ENCODE results near the gene NIPAL4.
"Not testable (repeated sequence)": the region's sequence is repeated elsewhere in the genome, so short reads cannot be mapped to it uniquely, and the experiment has no call there.

The NIPAL4 gene

DNA sequence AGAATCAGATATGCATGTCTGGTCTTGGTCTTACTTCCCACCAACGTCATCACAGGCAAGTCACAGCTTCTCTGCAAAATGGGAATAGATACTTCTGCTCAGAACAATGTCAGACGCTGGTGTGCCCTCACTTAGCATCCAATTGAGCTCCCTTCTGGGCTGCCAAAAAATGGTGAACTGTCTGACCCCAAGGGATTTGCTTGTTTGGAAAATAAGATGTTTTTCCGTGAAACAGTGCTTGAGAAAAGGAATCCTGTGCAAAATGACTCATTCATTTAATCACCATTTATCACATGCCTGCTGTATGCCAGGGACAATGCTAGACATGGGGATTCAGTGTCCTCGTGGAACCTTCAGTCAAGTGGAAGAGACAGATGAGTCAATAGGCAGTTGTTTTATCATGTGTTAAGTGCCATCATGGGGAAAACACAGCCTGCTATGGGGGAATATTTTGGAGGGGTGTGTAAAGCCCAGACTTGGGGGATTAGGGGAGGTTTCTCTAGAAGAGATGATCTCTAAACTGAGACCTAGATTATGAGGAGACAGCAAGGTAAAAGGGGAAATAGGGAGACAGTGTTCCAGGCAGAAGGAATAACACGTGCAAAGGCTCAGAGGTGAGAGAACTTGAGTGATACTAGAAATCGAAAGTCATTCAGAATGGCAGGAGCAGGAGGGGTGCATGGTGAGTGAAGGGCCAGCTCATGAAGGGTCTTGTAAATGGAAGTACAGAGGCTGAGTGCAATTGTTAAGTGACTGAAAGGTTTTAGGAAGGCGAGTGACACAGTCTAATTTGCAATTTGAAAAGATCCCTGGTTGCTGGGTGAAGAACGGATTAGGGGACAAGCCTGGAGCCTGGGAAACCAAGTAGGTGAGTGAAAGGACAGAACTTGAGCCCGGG lies 3.9 kb downstream of the NIPAL4 start:
- DNase-seq (ENCODE audit: low spot score), result no peak

DNA sequence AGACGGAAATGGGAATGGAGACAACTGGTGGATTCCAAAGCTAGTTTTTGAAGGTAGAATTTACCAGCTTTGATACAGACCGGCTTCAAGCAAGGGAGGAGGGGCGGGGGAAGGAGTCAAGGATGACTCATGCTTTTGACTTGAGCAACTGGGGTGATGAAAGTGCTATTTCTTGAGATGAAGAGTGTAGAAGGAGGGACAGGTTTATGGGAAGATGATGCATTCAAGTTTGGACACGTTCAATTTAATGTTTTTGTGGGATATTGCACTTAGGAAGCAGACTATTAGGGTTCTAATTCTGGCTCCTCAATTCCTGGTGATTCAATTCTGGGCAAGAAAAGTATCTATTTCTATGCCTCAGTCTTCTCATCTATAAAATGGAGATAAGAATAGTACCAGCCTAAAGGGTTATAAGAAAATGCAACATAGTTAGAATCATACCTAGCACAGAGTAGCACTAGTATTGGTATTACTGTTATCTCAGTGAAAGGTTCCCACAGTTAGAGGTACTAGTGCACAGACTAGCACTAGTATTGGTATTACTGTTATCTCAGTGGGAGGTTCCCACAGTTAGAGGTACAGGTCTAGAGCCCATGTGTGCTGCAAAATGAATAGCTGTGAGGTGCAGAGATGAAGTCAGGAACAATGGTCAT lies 4.6 kb downstream of the NIPAL4 start:
- DNase-seq (ENCODE audit: low spot score), result peak; percentile 88

DNA sequence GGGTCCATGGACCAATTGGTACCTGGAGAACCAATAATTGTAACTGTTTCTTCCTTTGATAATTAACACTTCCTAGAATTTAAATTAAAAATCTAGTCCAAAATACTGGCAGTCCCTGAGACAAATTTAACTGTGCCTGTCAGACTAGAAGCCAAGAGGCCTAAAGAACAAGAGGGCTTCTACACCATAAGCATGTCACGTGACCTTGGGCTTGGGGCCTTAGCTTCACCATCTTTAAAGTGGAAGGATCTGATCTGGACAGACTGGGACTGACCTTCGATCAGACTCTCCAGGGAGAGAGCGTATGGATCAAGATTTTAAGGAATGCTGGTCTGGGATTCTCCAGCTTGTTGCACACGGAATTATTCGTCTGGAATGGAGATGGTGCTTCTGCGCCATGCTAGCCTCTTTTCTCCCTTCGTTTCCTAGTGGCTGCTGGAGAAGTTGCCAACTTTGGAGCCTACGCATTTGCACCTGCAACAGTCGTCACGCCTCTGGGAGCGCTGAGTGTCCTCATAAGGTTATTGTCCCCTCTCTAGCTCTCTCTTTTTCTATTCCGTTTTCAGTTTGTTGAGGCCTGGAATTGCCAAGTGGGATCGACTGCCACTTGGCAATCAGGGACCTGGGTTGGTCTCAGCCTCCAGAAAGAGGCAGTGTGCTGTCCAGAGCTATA lies 8.4 kb downstream of the NIPAL4 start:
- no peak for DNase-seq (ENCODE audit: low spot score)

DNA sequence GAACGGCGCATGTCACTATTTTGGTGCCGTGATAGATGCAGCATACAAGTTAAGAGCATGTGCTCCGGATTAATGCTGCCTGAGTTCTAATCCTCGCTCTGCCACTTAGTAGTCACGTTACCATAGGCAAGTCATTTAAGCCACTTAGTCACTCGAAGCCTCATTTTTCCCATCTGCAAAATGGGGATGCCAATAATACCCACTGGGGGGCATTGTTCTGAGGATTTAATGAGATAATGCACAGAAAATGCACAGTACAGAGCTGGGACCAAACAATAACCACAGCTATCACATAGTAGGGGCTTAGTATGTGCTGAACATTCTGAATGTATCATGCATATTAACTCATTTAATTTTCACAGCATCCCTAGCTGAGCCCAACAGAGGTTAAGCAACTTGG lies 9.1 kb downstream of the NIPAL4 start:
- no peak for DNase-seq (ENCODE audit: low spot score)

DNA sequence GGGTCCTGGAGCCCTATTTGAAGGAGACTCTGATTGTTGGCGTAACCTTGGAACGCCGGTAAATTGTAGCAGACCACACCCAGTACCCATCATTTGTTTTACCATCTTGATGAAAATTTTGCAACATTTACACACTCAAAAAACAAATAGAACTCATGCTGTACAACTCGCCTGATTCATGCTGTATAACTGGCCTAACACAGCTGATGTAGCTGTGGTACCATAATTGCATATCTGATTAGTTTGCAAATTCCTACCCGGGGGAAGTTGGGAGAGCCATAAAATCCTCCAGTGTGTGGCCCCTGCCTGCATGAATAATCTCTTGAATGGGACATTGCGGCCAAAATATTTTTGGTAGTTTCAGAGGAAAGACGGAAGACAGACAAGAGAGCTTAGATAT lies 9.7 kb downstream of the NIPAL4 start:
- no peak for DNase-seq (ENCODE audit: low spot score)

DNA sequence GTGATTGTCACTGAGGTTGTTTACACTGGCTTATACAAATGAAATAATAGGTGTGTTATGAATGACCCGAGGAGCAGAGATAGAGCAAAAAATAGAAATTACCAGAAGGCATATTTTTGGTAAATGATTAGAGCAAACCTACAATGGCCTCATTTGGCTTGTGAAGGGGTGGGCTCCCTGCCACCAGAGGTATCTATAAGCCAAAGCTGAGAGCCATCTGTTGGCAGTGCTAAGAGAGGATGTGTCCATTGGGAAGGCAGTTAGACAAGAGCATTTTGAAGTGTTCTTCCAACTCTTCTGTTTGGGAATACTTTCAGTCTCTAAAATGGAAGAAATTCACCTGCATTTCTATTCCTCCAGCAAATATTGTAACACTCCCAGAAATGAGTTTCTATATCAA lies 10.6 kb downstream of the NIPAL4 start:
- no peak for DNase-seq (ENCODE audit: low spot score)

DNA sequence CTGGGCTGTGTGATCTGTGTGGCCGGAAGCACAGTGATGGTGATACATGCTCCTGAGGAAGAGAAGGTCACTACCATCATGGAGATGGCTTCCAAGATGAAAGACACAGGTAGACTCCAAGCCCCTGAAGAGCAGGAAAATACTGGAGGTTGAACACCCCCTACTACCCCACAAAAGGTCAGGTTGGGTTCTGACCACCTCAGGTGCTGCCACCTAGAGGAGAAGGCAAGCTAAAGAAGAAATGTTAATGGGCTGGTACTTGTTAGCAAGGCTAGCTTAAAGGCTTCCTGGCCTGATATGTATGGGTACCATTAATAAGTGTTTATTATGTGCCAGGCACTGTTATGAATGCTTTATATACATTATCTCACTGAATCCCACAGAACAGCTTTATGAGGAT lies 11.7 kb downstream of the NIPAL4 start:
- peak; percentile 54 for DNase-seq (ENCODE audit: low spot score)

DNA sequence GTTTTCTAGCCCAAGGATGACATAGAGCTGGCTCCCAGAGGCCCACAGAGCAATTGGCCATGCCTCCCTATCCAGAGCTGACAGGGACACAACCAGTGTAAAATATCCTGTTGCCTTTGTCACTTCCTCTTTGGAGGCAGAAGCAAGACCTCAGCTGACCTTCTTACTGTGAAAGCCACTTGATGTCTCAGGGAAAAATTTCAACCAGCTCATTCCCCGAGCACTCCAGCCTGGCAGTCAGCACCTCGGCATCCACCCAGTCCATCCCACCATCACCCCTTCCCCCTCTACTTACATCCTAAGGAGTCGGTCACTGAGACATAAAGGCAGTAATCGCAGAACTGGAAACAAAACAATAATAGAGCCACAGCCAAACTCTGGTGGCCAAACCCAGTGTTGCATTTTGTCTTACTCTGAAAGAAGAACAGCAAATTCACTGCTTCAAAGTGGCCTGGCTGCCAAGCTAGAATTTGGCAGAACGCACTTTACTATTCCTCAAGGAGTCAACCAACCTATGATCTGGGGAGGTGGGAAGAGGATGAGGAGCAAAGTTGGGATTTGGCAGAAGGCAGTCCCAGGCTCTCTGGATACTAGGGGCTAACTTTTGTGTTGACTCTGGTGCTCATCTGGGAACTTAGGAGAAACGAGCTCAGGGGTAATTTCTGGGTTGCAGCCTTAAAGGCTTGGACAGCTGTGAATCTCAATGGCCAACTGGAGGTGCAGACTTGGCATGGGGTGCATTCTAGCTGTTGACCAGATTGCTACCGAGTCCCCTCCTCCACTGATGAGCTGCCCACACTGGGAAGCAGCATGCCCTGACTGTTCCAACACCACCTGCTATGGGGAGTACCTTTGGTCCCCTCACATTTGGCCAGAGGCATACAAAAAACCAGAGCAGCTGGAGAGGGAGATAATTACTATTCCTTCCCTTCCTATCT lies 13.6 kb downstream of the NIPAL4 start:
- DNase-seq (ENCODE audit: low spot score), result peak; percentile 31

DNA sequence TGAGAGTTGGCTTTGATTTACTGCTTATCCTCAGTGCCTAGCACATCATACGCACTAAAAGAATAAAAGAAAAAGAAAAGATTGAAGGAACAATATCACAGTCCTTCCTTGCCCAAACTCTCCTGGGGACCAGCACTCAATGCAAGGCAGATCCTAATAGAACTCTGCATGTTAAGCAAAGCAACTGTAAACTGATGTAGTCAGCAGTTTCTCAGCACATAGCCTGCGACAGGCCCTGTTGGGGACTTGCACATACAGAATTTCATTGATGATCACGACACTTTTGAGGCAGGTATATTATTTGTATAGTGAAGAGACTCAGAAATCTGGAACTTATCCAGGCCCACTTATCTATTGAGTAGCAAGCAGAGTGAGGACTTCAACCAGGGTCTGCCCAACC lies 15.4 kb downstream of the NIPAL4 start:
- no peak for DNase-seq (ENCODE audit: low spot score)

DNA sequence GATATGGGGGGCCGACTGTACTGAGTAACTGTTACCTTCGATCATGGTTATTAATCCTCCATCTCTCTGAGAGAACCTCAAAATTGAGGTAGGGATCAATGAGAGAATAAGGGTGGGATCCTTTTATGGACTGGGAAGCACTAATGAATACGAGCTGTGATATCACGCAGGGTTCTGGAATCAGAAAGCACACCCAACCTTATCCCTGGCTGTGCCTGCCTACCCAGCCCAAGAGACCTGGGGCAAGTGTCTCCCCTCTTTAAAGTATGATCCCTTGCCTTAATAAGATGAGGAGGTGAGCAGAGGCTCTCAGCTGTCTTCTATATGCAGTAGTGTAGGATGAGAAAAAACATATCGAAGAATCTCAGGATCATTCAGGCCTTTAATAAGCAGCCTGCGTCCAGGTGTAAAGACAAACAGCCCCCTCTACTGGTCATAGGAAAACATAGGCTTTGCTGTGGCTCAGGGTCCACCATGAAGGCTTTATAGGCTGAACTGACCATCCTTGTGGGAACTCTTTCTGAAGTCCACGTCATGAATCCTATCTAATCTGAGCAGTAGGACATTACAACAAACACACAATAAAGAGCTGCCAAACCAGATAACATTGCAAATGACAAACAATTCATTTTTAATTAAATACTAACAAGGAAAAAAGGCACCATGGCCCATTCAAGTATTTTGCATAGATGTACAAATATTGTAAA lies 16.8 kb downstream of the NIPAL4 start:
- DNase-seq (ENCODE audit: low spot score), result peak; percentile 78

DNA sequence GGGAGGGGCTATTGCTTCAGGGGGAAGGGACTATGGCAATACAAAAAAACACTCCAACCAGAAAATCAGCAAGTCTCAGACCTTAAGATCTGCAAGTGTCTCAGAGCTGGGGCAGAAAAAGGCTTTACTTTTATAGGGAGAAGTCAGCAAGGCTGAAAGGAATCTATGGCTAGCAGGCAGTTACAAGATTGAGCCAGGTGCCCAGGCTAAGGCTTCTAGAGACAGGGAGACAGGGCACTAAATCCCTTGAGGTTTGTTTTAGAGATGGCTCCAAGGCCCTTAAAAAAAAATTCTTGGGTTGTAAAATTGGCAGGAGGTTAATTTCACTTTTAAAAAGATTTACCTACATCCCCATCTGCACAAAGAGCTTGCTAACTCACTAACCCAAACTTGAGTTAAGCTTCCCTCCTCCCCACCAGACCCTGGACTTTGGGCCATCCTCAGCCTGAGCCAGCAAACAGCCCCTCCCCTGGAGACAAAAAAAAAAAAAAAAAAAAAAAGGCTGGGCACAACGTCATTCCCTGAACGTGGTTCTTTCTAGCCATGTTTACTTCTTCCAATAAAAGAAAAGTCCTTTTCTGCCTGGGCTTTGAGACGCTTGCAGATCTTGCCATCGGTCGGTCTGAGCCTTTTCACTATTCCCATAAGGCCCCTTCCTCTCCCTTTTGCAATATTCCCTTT lies 17.9 kb downstream of the NIPAL4 start:
- no peak for DNase-seq (ENCODE audit: low spot score)

DNA sequence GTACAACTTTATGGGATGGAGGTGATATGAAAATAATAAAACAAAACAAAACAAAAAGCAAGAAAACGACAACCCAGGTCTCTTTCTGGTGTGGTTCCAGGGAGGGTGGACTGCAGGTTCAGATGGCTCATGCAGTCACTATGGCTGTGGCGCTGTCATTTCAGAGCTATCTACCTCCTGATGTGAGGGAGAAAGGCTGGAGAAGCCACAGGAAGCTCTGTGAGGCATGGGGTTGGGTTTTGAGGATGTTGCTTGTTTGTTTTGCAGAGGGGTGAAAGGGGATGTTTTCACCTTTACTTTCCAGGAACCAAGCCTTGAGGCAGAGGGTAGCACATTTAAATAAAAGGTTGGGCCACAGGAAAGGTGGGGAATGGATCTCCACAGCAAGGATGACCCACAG lies 18.7 kb downstream of the NIPAL4 start:
- no peak for DNase-seq (ENCODE audit: low spot score)

DNA sequence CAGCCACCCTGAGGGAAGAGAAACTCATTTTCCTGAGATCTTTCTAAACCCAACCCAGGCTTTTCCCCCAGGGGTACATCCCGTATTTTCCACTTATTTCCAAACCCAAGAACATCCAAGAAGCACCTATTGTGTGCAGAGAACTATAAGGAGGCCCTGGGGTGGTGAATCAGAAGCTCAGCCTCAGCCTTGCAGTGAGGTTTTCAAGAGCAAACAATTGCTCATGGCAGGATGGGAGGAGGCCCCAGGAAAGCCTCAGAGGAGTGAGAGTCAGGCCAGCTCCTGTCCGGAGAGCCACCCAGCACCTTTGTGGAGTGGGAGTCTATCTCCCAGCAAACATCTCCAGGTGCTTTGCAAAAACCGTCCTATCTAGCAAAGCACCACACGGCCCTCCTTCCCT lies 19.2 kb downstream of the NIPAL4 start:
- DNase-seq (ENCODE audit: low spot score), result no peak

DNA sequence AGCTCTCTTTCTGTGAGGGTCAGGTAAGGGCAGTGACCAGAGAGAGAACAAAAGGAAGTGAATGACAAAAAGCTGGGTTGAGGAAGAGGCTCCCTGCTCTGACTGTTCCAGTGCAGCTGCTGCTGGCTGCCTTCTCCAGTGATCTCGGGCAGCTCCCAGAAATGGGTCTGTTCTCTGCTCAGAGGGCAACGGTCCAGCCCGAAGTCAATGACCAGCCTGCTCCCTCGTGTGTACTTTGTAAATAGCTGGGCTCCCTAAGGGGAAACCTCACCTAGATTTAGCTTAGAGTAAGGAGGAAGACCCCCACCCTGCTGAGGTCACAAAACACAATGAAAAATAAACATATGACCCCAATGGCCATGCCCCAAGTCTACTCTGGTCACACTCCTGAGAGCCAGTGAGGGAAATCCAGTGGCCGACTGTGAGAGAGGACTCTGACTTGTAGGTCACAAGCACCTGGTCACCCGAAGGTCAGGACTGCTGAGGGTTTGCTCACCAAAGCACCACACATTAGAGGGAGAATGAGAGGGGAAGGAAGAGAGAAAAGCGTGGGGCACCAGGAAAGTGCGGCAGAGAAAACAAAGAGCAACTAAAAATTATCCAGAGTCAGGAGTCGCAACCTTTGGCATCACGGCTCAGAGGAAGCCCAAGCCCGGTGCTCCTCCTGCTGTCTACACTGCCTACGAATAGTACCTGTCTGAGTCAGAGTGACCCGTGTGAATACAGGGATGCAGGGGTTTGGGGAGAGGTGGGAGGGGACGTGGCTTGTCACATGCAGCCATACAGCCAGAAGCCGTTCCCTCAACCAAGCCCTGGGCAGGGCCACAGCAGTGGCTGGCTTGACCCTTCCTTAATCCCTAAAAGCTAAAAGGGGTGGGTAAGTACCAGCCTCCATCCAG lies 19.8 kb downstream of the NIPAL4 start:
- DNase-seq (ENCODE audit: low spot score), result no peak

DNA sequence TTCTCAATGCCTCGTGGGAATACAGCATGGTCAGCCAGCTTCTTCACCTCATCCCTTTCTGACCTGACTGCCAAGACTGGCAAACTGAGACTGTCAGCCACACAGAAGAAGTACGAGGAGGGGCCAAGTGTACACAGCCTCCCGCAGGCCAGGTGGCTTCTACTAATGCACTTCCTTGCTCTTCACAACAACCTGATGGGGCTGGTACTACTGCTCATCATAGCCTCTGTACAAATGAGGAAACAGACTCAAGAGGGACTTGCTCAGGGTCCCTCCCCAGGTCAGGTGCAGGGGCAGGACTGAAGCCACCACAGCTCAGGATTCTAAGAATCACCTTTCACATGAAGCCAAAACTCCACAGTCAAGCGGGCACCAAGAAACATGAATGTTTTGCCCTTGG lies 21.3 kb downstream of the NIPAL4 start:
- no peak for DNase-seq (ENCODE audit: low spot score)

DNA sequence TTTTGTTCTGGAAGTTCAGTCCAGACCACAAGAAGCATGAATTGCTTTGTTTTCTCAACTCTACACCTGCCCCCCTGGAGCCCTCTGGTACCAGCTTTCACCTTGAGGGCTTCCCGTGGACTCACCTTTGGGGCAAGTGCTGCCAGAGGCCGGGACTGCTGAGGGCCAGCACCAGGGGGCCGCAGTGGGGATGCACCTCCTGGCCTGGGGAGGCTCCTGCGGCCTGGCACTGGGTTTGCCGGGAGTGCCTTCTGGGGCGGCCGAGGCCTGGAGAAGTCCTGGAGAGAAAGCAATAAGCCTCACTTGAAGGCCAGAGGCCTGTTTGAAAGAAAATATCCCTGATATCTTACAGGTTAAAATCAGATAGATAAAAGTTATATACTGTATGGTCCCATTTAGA lies 21.7 kb downstream of the NIPAL4 start:
- DNase-seq (ENCODE audit: low spot score), result no peak

DNA sequence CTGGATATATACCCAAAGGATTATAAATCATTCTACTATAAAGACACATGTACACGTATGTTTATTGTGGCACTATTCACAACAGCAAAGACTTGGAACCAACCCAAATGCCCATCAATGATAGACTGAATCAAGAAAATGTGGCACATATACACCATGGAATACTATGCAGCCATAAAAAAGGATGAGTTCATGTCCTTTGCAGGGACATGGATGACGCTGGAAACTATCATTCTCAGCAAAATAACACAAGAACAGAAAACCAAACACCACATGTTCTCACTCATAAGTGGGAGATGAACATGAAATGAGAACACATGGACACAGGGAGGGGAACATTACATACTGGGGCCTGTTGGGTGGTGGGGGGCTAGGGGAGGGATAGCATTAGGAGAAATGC lies 22.7 kb downstream of the NIPAL4 start:
- DNase-seq (ENCODE audit: low spot score), result not testable (repeated sequence)

DNA sequence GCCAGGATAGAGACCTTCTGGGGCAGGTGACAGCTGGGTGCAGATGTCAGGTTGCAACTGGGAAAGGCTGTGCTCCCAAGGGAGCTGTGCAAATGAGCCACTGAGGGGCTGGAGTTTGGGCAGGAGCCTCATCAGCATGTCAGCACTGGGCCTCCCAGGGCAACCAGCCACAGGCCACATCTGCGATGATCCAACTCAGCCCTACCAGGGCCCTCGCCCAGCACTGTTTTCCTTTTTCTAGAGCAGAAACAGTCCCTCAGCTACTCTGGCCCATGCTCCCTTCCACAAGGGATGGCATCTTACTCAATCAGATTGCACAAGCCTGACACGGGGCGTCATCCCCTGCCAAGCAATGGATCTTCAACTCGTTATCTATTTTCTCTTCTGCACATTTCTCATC lies 24.8 kb downstream of the NIPAL4 start:
- peak; percentile 60 for DNase-seq (ENCODE audit: low spot score)

DNA sequence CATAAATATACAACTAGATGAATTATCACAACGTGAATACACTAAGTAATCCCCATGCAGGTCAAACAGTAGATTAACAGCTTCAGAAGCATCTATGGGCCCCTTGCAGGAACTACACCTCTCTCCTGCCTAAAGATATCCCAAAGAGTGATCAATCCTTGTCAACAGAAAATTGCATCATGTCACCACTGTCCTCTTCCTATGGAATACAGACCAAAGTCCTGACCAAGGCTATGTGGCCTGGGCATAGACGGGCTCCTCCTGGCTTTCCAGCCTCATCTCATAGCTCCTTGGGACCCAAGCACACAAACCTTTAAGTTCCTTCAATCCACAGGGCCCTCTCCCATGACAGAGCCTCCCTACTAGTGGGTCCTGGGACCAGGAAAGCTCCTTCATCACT lies 25.3 kb downstream of the NIPAL4 start:
- no peak for DNase-seq (ENCODE audit: low spot score)

DNA sequence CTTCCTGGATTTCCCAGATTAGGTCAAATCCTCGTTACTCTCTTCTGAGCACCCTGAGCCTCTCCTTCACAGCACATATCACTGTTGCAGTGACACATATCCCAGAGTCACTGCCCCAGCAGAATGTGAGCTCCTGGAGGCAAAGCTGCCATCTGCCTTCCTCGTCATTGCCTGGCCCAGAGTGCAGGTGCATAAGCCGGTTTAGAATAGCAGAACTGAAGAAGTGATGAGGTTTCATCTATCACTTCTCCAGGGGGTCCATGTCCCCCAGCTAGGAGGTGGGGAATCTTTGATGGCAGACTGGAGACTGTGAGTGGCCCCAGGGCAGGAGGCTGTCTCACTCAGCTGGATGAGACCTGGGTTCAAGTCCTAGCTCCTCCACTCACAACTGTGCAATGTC lies 25.8 kb downstream of the NIPAL4 start:
- no peak for DNase-seq (ENCODE audit: low spot score)

Data from AG08395 (cell line).